ENCODE results near the gene MUC4. TPM values are rescaled to one million over a fixed set of nuclear protein-coding genes. Genes with fewer than 3 reads are reported as not detected.

The MUC4 gene
- total RNA-seq, 1 experiment from 2014 or later: not detected

DNA sequence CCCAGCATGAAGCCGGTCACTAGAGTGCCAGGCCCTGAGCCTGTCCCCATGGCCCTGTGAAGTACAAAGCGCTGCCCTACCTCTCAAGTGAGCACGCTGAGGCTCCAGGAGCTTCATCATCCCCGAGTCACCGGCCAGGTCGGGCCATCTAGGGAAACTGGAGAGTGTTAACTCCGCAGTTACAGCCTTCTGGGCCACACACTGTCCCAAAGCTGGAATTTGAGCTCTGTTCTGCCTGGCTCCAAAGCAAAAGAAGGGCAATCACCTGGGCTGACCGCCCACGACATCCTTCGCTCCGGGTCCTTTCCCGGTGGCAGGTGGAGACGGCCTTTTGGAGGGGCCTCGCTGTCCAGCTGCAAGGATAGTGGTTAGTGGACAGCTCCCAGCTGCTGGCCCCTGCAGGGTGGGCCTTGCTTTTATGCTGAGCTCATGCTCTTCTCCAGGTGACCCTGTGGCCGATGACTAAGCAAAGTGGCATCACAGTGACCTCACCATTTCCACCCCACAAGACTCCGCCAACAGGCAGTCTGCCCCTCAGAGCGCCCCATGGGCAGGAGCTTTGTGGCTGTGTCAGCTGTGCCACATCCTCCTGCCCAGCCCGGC lies 3.5 kb upstream of the MUC4 start:
- Histone ChIP-seq H3K36me3 (ENCODE audit: insufficient read depth, low read length, poor library complexity, severe bottlenecking) (no peaks in the 10 kb centered on the region), H3K4me1 (ENCODE audit: insufficient read depth, low read length, poor library complexity, severe bottlenecking) (no peaks in the 10 kb centered on the region), H3K9me3 (ENCODE audit: low read depth, low read length, poor library complexity, severe bottlenecking) (no peaks in the 10 kb centered on the region), H3K27ac (ENCODE audit: low read depth, low read length, poor library complexity, severe bottlenecking) (no peak overlapping the region), H3K4me3 (ENCODE audit: low read depth, low read length, poor library complexity, severe bottlenecking) (no peak overlapping the region), H3K27me3 (replicated peaks; ENCODE audit: insufficient read depth, low read depth, low read length, poor library complexity) (no peaks in the 10 kb centered on the region)
- intact Hi-C loops (cut with micrococcal nuclease; ENCODE audit: unreplicated experiment): no loop called here
- BruUV-seq (replicated peaks): no TSS peak
- CTCF ChIA-PET: no interaction called here
- DNase-seq (ENCODE audit: low spot score): no peak
- TF ChIP-seq EZH2 (IDR thresholded peaks at IDR 0.05; ENCODE audit: borderline replicate concordance, low read depth, low read length, poor library complexity, severe bottlenecking) (no peak), CTCF (conservative IDR thresholded peaks at IDR 0.05; ENCODE audit: low read depth, low read length) (no peak)
- POLR2A ChIA-PET (ENCODE audit: low non-redundant PET): interaction anchor here (0.6 kb wide), 1 partner anchor 61 kb away, joined by 3 read pairs; no protein-coding TSS in a partner anchor

- no peak for DNase-seq (ENCODE audit: low spot score)
- TF ChIP-seq EZH2 (IDR thresholded peaks at IDR 0.05; ENCODE audit: borderline replicate concordance, low read depth, low read length, poor library complexity, severe bottlenecking) (no peak), CTCF (conservative IDR thresholded peaks at IDR 0.05; ENCODE audit: low read depth, low read length) (no peak)
- BruUV-seq (replicated peaks): no TSS peak
- ChIA-PET CTCF (no interaction called here), POLR2A (ENCODE audit: low non-redundant PET) (no interaction called here)
- no peaks in the 10 kb centered on the region for H3K36me3 ChIP-seq (ENCODE audit: insufficient read depth, low read length, poor library complexity, severe bottlenecking)
- no peaks in the 10 kb centered on the region for H3K9me3 ChIP-seq (ENCODE audit: low read depth, low read length, poor library complexity, severe bottlenecking)
- H3K4me3 ChIP-seq (ENCODE audit: low read depth, low read length, poor library complexity, severe bottlenecking): no peak overlapping the region
- no peak overlapping the region for H3K27ac ChIP-seq (ENCODE audit: low read depth, low read length, poor library complexity, severe bottlenecking)
- H3K4me1 ChIP-seq (ENCODE audit: insufficient read depth, low read length, poor library complexity, severe bottlenecking): no peaks in the 10 kb centered on the region
- intact Hi-C loops (cut with micrococcal nuclease; ENCODE audit: unreplicated experiment): no loop called here
- no peaks in the 10 kb centered on the region for H3K27me3 ChIP-seq (replicated peaks; ENCODE audit: insufficient read depth, low read depth, low read length, poor library complexity)
Measured at GRCh38 chr3:195813916-195814640, 2.3 kb upstream of the MUC4 start.

GRCh38 chr3:195812366-195812765 lies 637 bp upstream of the MUC4 start:
- CTCF ChIA-PET: no interaction called here

More at GRCh38 chr3:195812366-195812765, 637 bp upstream of the MUC4 start:
- Histone ChIP-seq H3K27ac (ENCODE audit: low read depth, low read length, poor library complexity, severe bottlenecking) (no peak overlapping the region), H3K27me3 (replicated peaks; ENCODE audit: insufficient read depth, low read depth, low read length, poor library complexity) (no peaks in the 10 kb centered on the region), H3K4me1 (ENCODE audit: insufficient read depth, low read length, poor library complexity, severe bottlenecking) (no peaks in the 10 kb centered on the region), H3K4me3 (ENCODE audit: low read depth, low read length, poor library complexity, severe bottlenecking) (no peak overlapping the region), H3K9me3 (ENCODE audit: low read depth, low read length, poor library complexity, severe bottlenecking) (no peaks in the 10 kb centered on the region), H3K36me3 (ENCODE audit: insufficient read depth, low read length, poor library complexity, severe bottlenecking) (no peaks in the 10 kb centered on the region)
- POLR2A ChIA-PET (ENCODE audit: low non-redundant PET): no interaction called here
- BruUV-seq (replicated peaks): no TSS peak
- intact Hi-C loops (cut with micrococcal nuclease; ENCODE audit: unreplicated experiment): no loop called here
- DNase-seq (ENCODE audit: low spot score): no peak
- TF ChIP-seq EZH2 (IDR thresholded peaks at IDR 0.05; ENCODE audit: borderline replicate concordance, low read depth, low read length, poor library complexity, severe bottlenecking) (no peak), CTCF (conservative IDR thresholded peaks at IDR 0.05; ENCODE audit: low read depth, low read length) (no peak)

All from A673 (cell line).